Measurements from ENCODE around the gene RACK1.
"Not testable (repeated sequence)": the region's sequence is repeated elsewhere in the genome, so short reads cannot be mapped to it uniquely, and the experiment has no call there.

RACK1 gene

DNA sequence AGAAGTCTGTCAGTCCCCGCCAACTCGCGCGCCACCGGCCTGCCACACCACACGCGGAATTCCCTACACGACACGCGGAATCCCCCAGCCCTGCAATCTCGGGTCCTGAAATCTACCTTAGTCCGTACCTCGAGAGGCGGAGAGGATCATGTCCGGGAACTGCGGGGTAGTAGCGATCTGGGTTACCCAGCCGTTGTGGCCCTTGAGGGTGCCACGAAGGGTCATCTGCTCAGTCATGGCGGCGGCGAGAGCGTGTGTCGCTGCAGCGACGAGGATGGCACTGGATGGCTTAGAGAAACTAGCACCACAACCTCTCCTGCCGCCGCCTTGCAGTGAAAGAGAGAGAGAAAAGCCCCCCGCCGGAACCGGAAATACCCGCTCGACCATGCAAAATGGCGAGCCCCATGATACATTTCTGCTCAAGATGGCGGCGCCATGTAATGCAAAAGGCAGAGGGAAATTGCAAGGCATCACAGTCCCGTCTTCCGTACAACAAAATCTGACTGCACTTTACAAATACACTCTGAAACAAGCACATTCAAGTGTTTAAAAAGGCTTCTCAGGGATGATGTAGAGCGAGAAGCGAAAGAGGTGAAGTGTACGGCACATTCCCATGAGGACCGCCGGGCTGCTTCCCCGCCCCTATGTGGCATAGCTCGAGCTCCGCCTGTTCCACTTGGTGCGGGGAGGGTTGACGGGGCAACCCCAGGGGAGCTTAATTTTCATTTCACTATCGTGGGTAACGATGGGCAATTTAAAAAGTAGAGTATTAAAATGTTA lies at the start of gene RACK1:
Gene RACK1, minus strand, starts transcription at position 343 of the 780 bp plus-strand sequence. Its CDS starts 106 bp downstream, at position 237.
- Histone ChIP-seq H3K9ac (ENCODE audit: insufficient read length, low read depth) (peak within 1 kb of the TSS; percentile 99), H3K9me3 (ENCODE audit: insufficient read depth, low read length) (no peaks in the 10 kb centered on the region), H3K4me3 (ENCODE audit: insufficient read length, low read depth) (peak within 1 kb of the TSS; percentile 97), H3K27me3 (ENCODE audit: insufficient read depth, insufficient read length) (no peaks in the 10 kb centered on the region), H3K4me1 (ENCODE audit: insufficient read depth, insufficient read length) (peaks cover 3% of the 10 kb centered on the region), H3K36me3 (ENCODE audit: insufficient read depth, insufficient read length, low read length) (peaks cover 53% of the 10 kb centered on the region)
- TF ChIP-seq SUZ12 (IDR thresholded peaks at IDR 0.05; ENCODE audit: extremely low read depth, insufficient read depth, insufficient read length) (no peak), ZNF274 (IDR thresholded peaks at IDR 0.05; ENCODE audit: low read depth, low read length) (no peak), YY1 (IDR thresholded peaks at IDR 0.05; ENCODE audit: insufficient read depth, insufficient read length) (peak; percentile 97)
- peak; percentile 74 for DNase-seq (ENCODE audit: low read depth, low spot score)

DNA sequence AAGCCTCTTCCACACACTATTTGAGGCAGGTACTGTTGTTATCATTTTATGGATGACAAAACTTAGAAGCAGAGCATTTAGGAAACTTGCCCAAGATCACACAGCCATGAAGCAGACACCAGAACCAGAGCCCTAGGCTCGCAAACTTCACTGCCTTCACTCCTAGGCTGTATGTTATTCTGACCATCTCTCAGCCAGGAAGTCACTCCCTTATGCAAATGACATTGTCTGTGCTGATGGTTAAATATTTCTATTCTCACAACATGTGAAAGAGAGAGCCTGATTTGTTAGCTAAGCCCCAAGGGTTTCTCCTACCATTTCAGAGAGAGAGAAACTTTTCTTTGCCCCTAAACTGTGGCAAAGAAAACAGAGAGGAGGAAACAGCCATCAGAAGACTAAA lies 43.6 kb upstream of the RACK1 start:
- not testable (repeated sequence) for H3K9ac ChIP-seq (ENCODE audit: insufficient read length, low read depth); H3K9me3 ChIP-seq (ENCODE audit: insufficient read depth, low read length); H3K4me3 ChIP-seq (ENCODE audit: insufficient read length, low read depth); H3K4me1 ChIP-seq (ENCODE audit: insufficient read depth, insufficient read length); DNase-seq (ENCODE audit: low read depth, low spot score); H3K27me3 ChIP-seq (ENCODE audit: insufficient read depth, insufficient read length)
- peaks cover 19% of the 10 kb centered on the region for H3K36me3 ChIP-seq (ENCODE audit: insufficient read depth, insufficient read length, low read length)

DNA sequence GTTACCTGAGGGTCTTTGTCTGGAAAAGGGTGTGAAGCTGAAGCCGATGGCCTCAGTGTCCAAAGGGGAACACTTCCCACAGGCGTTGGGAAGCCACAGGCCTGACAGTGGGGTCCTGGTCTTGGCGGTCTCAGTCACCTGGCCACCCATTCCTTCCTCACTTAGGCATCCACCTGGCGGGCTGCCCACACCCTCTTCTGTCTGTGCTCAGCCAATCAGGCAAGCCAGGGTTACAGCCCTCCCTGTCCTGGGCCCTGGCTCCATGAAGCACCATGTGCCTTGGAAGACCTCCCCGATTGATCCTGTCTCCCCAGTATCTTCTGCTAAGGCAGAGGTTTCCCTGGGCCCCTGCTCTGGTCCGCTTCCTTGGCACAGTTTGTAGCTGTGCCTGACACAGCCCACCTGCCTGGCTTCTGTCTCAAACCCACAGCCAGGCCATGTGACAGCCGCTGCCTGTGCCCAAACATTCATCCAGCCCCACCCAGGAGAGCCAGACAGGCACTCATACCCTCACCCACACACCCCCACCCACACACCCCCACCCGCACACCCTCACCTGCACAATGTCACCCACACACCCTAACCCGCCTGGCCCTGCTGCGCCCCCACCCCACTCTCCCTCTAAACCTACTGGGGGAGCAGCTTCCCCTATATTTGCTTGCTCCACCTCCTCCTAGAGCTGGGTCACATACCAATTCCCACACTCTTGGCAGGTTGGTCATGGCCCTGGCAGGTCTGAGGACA lies 42.4 kb upstream of the RACK1 start:
- H3K27me3 ChIP-seq (ENCODE audit: insufficient read depth, insufficient read length); H3K9me3 ChIP-seq (ENCODE audit: insufficient read depth, low read length); H3K4me3 ChIP-seq (ENCODE audit: insufficient read length, low read depth); H3K4me1 ChIP-seq (ENCODE audit: insufficient read depth, insufficient read length); DNase-seq (ENCODE audit: low read depth, low spot score); H3K9ac ChIP-seq (ENCODE audit: insufficient read length, low read depth): not testable (repeated sequence)
- H3K36me3 ChIP-seq (ENCODE audit: insufficient read depth, insufficient read length, low read length) = peaks cover 19% of the 10 kb centered on the region

DNA sequence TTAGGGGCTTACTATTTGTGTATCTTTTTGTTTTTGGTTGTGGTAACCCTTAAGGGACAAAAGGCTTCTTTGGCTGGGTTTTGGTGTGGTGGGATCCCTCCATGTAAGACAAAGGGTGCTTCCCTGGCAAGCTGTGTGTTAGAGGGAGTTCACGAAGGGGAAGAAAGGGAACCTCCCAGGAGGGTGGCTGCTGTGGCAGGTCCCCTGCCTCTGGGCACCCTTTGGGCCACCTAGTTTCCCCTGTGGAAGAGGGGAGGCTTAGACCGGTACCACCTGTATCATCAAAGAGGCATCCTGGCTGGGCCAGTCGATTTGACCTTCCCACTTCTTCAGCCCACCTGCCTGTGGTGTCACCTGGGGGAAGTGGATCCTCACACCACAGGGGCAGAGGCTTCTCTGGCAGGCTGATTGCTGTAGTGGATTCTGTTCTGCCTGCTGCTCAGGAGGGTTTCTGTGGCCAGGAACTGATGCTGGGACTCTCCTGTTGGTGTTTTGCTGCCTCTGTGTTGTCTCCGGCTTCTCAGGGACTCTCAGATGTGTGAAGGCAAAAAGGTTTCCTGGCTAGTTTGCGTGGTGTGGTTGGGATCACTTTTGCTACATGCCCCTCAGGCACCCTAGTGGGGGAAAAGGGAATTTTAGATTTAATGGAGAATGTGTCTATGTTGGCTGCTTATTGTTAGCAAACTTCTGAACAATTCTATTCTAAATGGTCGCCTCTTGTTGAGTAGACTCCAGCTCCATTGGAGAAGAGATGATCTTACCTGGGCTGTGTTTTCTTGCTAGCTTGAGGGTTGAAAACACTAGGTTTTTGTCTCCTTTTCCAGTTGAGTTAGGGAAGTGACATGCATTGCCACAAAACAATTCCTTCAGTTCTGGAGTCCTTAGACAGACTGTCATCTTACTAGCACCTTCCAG lies 40.4 kb upstream of the RACK1 start:
- H3K4me1 ChIP-seq (ENCODE audit: insufficient read depth, insufficient read length); H3K9ac ChIP-seq (ENCODE audit: insufficient read length, low read depth); DNase-seq (ENCODE audit: low read depth, low spot score); H3K4me3 ChIP-seq (ENCODE audit: insufficient read length, low read depth); H3K27me3 ChIP-seq (ENCODE audit: insufficient read depth, insufficient read length): not testable (repeated sequence)
- H3K36me3 ChIP-seq (ENCODE audit: insufficient read depth, insufficient read length, low read length) = peaks cover 19% of the 10 kb centered on the region
- H3K9me3 ChIP-seq (ENCODE audit: insufficient read depth, low read length) = peaks cover 28% of the 10 kb centered on the region; the same call in 1 of the 2 replicates

DNA sequence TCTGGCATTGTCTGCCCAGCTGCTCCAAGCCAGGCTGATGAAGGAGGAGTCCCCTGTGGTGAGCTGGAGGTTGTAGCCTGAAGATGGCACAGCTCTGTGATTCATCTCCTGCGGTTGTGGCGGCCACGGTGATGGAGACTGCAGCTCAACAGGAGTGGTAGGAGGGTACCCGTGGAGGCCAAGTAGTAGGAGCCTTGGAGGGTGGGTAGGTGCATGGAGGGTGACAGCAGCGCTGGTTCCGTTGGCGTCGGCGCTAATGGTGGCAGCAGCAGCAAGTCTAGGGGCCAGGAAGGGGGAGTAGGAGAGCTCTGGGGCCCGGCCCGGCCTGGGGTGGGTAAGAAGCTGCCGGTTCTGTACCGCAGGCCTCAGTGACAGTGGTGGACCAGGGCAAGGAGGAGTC lies 39.6 kb upstream of the RACK1 start:
- Histone ChIP-seq H3K4me1 (ENCODE audit: insufficient read depth, insufficient read length) (no peaks in the 10 kb centered on the region), H3K9me3 (ENCODE audit: insufficient read depth, low read length) (peaks cover 29% of the 10 kb centered on the region; the same call in 1 of the 2 replicates), H3K9ac (ENCODE audit: insufficient read length, low read depth) (no peak overlapping the region), H3K27me3 (ENCODE audit: insufficient read depth, insufficient read length) (no peaks in the 10 kb centered on the region), H3K4me3 (ENCODE audit: insufficient read length, low read depth) (no peak overlapping the region), H3K36me3 (ENCODE audit: insufficient read depth, insufficient read length, low read length) (peaks cover 19% of the 10 kb centered on the region)
- TF ChIP-seq ZNF274 (IDR thresholded peaks at IDR 0.05; ENCODE audit: low read depth, low read length) (no peak), SUZ12 (IDR thresholded peaks at IDR 0.05; ENCODE audit: extremely low read depth, insufficient read depth, insufficient read length) (no peak), YY1 (IDR thresholded peaks at IDR 0.05; ENCODE audit: insufficient read depth, insufficient read length) (no peak)
- no peak for DNase-seq (ENCODE audit: low read depth, low spot score)

DNA sequence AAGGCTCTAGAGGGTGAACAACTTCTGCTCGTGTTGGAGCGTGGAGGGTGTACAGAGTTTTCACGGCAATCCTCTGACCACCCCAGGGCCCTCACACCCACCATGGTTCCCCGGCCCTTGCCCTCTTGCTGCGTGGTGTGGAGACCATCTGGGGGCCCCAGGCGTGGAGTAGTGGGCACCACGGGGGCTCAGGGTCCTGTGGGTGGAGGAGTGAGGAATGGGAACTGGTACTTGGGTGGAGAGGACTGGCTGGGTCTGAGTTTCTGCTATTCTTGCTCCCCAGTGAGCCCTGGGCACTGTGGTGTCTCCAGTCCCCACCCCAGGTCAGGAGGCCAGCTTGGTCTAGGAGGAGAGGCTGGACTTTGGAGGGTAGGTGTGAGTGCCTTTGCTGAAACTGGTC lies 39.2 kb upstream of the RACK1 start:
- Histone ChIP-seq H3K27me3 (ENCODE audit: insufficient read depth, insufficient read length) (no peaks in the 10 kb centered on the region), H3K36me3 (ENCODE audit: insufficient read depth, insufficient read length, low read length) (peaks cover 17% of the 10 kb centered on the region), H3K9me3 (ENCODE audit: insufficient read depth, low read length) (peaks cover 29% of the 10 kb centered on the region; the same call in 1 of the 2 replicates), H3K9ac (ENCODE audit: insufficient read length, low read depth) (no peak overlapping the region), H3K4me1 (ENCODE audit: insufficient read depth, insufficient read length) (no peaks in the 10 kb centered on the region), H3K4me3 (ENCODE audit: insufficient read length, low read depth) (no peak overlapping the region)
- TF ChIP-seq SUZ12 (IDR thresholded peaks at IDR 0.05; ENCODE audit: extremely low read depth, insufficient read depth, insufficient read length) (no peak), YY1 (IDR thresholded peaks at IDR 0.05; ENCODE audit: insufficient read depth, insufficient read length) (no peak), ZNF274 (IDR thresholded peaks at IDR 0.05; ENCODE audit: low read depth, low read length) (no peak)
- no peak for DNase-seq (ENCODE audit: low read depth, low spot score)

DNA sequence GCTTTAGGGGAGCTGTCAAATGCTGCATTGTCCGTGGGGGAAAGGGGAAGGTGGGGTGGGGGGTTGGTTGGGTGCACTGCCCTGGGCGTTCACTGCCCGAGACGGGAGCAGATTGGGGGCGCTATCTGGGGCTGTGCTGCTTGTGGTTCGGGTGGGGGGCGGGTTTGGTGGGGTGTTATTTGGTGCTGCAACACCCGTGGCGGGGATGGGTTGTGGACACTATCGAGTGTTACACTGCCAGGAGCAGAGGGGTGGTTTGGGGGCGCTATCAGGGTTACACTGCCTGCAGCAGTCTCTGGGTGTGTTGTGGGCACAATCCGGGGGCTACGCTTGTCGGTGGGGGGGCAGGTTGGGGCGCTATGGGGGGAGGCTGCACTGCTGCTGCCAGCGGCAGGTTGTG lies 38.7 kb upstream of the RACK1 start:
- H3K27me3 ChIP-seq (ENCODE audit: insufficient read depth, insufficient read length); DNase-seq (ENCODE audit: low read depth, low spot score); H3K4me1 ChIP-seq (ENCODE audit: insufficient read depth, insufficient read length); H3K9ac ChIP-seq (ENCODE audit: insufficient read length, low read depth): not testable (repeated sequence)
- Histone ChIP-seq H3K9me3 (ENCODE audit: insufficient read depth, low read length) (peaks cover 29% of the 10 kb centered on the region; the same call in 1 of the 2 replicates), H3K36me3 (ENCODE audit: insufficient read depth, insufficient read length, low read length) (peaks cover 17% of the 10 kb centered on the region), H3K4me3 (ENCODE audit: insufficient read length, low read depth) (peak overlapping the region; percentile 65)
